22Rv1 (cell line): ENCODE measurements around the gene LCN12.

Source experiments
- ZFX ChIP-seq: fragments of 450-650 bp; IDR thresholded peaks from 2 replicates; pipeline ENCODE4 v1.6.1; 2017; ENCODE audit warnings: antibody characterized with exemption, borderline replicate concordance
- TF ChIP-seq, protein P1 (sequence below): fragments of 450-650 bp; IDR thresholded peaks from 2 replicates; pipeline ENCODE4 v1.5.1; 2017; ENCODE audit warnings: mild to moderate bottlenecking

DNA sequence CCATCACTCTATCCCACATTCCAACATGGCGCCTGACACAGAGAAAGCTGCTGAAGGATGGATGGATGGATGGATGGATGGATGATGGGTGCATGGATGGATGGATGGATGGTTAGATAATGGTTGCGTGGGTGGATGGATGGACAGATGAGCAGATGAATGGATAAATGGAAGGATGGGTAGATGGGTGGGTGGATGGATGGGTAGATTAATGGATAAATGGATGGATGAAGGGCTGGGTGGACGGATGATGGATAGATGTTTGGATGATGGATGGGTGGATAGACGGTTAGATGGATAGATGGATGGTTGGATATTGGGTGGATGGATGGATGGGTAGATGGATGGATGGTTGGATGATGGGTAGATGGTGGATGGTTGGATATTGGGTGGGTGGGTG, 4.5 kb downstream of the LCN12 start:
- TF ChIP-seq, protein P1, sequence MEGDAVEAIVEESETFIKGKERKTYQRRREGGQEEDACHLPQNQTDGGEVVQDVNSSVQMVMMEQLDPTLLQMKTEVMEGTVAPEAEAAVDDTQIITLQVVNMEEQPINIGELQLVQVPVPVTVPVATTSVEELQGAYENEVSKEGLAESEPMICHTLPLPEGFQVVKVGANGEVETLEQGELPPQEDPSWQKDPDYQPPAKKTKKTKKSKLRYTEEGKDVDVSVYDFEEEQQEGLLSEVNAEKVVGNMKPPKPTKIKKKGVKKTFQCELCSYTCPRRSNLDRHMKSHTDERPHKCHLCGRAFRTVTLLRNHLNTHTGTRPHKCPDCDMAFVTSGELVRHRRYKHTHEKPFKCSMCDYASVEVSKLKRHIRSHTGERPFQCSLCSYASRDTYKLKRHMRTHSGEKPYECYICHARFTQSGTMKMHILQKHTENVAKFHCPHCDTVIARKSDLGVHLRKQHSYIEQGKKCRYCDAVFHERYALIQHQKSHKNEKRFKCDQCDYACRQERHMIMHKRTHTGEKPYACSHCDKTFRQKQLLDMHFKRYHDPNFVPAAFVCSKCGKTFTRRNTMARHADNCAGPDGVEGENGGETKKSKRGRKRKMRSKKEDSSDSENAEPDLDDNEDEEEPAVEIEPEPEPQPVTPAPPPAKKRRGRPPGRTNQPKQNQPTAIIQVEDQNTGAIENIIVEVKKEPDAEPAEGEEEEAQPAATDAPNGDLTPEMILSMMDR: no peak
- no peak for TF ChIP-seq ZFX
